ENCODE data around the gene GLT1D1. TPM values are rescaled to one million over a fixed set of nuclear protein-coding genes. Genes with fewer than 3 reads are reported as not detected.

Gene GLT1D1
- total RNA-seq, 4 donors from 2014 or later = 0.09 to 10.4 (median 0.71) TPM

DNA sequence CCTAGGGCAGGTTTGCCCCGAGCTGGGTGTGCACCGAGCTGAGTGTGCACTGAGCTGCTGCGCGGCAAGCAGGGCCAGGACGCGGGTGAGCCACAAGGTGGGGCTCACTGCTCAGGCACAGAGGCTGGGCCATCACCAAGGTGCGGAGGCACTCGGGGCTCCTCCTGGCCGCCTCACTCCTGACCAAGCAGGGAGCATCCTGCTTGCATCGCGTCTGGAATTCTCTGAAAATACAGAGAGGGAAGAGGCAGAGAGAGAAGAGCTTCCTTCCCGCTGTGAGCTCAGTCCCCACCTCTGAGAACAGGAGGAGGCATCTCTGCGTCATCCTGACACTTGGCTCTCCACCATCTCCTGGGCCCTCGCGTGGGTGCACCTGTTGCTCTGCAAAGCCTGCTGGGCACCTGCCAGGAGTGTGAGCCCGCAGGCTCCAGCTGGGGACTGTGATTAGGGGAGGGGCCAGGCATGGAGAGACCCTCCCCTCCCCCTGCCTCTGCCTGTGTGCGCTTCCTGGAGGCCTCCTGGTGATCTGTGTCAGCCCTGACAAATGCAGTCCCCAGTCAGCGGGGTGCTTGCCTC lies 116.3 kb downstream of the GLT1D1 start:
- TF ChIP-seq, protein P1, sequence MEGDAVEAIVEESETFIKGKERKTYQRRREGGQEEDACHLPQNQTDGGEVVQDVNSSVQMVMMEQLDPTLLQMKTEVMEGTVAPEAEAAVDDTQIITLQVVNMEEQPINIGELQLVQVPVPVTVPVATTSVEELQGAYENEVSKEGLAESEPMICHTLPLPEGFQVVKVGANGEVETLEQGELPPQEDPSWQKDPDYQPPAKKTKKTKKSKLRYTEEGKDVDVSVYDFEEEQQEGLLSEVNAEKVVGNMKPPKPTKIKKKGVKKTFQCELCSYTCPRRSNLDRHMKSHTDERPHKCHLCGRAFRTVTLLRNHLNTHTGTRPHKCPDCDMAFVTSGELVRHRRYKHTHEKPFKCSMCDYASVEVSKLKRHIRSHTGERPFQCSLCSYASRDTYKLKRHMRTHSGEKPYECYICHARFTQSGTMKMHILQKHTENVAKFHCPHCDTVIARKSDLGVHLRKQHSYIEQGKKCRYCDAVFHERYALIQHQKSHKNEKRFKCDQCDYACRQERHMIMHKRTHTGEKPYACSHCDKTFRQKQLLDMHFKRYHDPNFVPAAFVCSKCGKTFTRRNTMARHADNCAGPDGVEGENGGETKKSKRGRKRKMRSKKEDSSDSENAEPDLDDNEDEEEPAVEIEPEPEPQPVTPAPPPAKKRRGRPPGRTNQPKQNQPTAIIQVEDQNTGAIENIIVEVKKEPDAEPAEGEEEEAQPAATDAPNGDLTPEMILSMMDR (IDR thresholded peaks at IDR 0.05) = no peak
- DNase-seq (ENCODE audit: low spot score) = no peak
- ATAC-seq (ENCODE audit: low FRiP score) = peak; percentile 62

DNA sequence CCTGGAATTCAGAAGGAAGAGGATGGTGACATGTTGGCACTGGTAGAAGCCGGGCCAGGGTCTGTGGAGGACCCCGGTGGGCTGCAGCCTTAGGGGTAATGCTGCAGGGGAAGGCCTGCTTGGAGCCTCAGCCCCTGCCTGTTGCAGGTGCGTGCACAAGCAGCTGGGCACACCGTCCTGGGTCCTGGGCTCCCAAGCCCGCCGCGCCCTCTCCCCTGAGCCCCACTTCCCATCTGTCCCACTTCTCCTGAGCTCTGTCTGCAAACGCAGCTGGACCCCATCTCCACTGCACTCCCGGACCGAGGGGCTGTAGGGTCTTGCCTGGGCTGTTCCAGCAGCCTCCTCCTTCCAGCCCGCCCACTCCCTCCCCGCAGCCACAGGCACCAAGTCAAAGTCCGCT lies 116.8 kb downstream of the GLT1D1 start:
- ATAC-seq (ENCODE audit: low FRiP score) = no peak
- TF ChIP-seq, protein P1 (IDR thresholded peaks at IDR 0.05) = no peak
- no peak for DNase-seq (ENCODE audit: low spot score)

DNA sequence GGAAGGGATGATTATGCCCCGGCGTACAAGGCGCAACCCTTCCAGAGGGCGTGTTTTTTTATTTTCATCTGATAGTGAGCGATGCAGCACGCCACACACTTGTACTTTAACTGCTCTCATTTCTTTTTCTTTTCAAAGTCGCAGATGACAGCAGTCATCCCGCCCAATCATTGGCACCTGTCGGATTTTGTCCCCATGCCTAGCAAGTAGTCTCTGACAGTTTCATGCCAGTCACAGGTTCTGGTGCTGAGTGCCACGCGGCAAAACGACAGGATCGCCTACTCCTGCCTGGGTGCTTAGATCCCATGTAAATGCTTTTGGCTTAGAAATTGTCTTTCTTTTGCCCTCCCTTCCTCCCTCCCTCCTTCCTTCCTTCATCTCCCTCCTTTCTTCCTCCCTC lies 117.7 kb downstream of the GLT1D1 start:
- TF ChIP-seq, protein P1 (IDR thresholded peaks at IDR 0.05) = no peak
- ATAC-seq (ENCODE audit: low FRiP score) = no peak
- DNase-seq (ENCODE audit: low spot score) = no peak

DNA sequence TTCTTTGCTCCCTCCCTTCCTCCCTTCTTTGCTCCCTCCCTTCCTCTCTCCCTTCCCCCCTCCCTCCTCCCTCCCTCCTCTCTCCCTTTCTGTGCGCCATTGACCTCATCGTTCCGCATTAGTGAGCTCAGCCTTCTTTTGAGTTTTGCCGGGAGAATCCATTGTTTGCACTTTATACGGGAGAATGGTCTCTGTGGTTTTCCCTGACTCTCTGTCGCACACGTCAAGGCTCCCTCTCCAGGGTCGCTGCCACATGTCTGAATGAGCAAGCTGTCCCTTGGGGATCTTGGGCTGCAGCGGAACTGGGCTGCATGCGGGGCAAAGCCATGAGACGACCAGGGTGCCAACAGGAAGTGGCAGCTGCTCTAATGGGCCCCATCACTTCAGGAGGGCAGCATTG lies 118.5 kb downstream of the GLT1D1 start:
- no peak for ATAC-seq (ENCODE audit: low FRiP score)

DNA sequence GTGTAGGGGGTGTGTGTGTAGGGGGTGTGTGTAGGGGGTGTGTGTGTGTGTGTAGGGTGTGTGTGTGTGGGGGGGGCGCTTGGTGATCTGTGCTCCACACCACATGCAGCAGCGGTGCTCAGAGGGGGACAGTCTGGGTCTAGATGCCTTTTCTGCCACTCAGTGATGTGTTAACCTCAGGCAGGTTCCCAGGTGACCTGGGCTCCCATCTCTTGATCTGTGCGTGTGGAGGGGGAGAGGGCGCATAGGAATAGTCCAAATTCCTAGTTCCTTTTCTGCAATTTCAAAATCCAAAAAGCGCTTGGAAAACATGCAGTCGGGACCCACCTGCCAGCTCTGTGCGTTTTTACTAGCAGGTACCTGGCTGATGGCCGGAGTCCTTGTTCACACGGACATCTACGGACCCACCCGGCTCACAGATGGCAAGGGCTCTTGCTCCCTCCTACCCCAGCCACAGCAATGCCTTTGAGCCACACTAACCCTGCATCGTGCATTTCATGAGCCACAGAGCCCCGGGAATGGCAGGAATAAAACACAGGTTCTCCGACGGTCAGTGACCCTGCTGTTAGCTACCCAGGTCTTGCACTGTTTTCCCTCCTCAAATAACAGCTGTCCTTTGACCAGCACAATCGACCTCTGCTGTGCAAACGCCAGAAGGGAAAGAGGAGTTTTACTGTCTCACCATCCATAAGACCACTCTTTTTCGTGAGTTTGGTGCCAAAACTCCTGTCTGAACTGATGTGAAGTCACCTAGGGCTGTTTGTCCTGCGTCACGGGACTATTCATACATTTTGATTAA lies 120.8 kb downstream of the GLT1D1 start:
- TF ChIP-seq, protein P1 (IDR thresholded peaks at IDR 0.05) = no peak
- no peak for ATAC-seq (ENCODE audit: low FRiP score)

More for the DNA sequence above, 118.5 kb downstream of the GLT1D1 start:
- TF ChIP-seq, protein P1 (IDR thresholded peaks at IDR 0.05) = no peak
- no peak for DNase-seq (ENCODE audit: low spot score)

DNA sequence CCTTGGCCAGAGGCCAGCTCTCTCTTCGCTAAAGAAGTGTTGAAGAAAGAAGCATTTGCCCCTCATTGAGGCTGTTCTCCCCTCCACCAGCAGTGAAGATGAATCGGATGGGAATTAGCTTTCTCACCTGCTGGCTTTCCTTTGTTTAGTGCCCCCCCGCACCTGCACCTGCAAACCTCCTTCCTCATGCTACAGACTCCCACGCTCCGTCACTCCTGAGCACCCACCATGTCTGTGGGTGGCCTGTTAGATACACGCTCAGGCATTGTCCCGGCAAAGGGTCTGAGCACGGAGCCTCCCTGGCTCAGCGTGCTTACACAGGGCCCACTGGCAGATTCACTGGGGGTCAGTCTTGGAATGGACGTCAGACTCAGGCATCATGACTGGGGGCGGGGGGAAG lies 121.6 kb downstream of the GLT1D1 start:
- TF ChIP-seq, protein P1 (IDR thresholded peaks at IDR 0.05) = no peak
- ATAC-seq (ENCODE audit: low FRiP score) (no peak), DNase-seq (ENCODE audit: low spot score) (no peak)

More for the DNA sequence above, 120.8 kb downstream of the GLT1D1 start:
- DNase-seq (ENCODE audit: low spot score) = no peak
